ENCODE measurements around the gene FREY1.
"Not testable (repeated sequence)": the region's sequence is repeated elsewhere in the genome, so short reads cannot be mapped to it uniquely, and the experiment has no call there.

The FREY1 gene

GRCh38 chr11:45913942-45914635 lies 7.0 kb upstream of the FREY1 start:
- DNase-seq (ENCODE audit: low read depth in 3 of 3) = no peak

DNA sequence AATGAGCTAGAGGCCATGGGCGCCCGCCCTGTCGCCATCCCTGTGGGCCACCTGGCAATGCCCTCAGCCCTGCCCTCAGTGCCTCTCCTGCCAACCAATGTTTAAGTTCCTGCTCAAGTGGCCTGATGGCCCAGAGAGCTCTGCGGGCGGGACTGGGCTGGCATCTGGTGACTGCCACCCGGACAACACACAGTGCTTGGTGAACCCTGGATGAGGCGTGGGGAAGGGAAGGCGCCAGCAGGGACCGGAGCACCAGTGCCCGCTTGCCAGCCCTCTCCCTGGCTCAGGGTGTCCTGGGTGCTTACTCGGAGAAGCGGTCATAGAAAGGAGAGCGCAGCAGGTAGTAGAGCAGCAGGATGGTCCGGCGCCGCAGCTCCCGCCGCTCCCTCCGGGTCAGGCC lies 6.4 kb upstream of the FREY1 start:
- no peak for DNase-seq (ENCODE audit: low read depth in 3 of 3)

DNA sequence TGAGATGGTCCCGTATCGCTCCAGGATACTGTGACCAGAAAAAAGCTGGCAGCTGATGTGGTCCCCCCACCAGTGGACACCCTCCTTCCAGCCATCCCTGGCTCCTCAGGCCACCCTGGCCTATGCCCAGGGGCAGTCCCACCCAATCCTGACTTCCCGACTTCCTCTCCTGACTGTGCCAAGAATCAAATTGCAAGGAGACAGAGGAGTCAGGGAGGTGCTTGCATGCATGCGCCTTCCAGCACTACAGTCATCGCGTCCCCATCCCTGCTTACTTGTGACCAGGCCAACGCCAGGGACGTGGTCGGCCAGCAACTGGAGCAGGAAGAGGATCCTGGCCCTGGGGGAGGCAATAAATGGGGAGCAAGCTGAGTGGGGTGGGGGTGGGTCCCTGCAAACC lies 3.6 kb upstream of the FREY1 start:
- DNase-seq (ENCODE audit: low read depth in 3 of 3) = no peak

- DNase-seq (ENCODE audit: low read depth in 3 of 3) = no peak
These were observed 2.8 kb upstream of the FREY1 start for GRCh38 chr11:45909594-45910475.

- no peak for DNase-seq (ENCODE audit: low read depth in 3 of 3)
These were observed 870 bp upstream of the FREY1 start for GRCh38 chr11:45907911-45908370.

DNA sequence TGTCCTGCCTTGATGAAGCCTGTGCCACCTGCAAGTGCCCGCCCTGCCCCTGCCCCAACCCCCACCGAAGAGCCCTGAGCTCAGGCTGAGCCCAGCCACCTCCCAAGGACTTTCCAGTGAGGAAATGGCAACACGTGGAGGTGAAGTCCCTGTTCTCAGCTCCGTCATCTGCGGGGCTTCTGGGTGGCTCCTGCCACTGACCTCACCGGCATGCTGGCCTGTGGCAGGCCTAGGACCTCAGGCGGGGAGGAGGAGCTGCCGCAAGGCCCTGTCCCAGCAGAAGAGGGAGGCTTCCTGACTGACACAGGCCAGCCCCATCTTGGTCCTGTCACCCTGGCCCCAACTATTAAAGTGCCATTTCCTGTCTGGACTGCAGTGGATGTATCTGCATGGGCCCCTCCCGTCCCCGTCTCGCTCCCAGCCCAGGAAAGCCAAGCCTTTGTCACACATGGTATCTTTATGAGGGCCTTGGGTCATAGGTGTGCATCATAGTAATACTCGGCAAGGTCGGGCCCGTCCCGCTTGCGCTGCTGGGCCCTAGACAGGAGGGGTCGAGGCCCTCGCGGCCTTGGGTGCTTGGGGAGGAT lies 882 bp downstream of the FREY1 start:
- no peak for DNase-seq (ENCODE audit: low read depth in 3 of 3)

DNA sequence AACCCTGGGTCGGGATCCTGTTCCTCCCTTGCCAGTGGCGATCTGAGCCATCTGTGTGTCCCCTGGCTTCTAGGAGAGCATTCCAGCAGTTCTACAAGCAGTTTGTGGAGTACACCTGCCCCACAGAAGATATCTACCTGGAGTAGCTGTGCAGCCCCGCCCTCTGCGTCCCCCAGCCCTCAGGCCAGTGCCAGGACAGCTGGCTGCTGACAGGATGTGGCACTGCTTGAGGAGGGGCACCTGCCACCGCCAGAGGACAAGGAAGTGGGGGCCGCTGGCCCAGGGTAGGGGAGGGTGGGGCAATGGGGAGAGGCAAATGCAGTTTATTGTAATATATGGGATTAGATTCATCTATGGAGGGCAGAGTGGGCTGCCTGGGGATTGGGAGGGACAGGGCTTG lies 1.5 kb downstream of the FREY1 start:
- DNase-seq (ENCODE audit: low read depth in 3 of 3) = not testable (repeated sequence)

DNA sequence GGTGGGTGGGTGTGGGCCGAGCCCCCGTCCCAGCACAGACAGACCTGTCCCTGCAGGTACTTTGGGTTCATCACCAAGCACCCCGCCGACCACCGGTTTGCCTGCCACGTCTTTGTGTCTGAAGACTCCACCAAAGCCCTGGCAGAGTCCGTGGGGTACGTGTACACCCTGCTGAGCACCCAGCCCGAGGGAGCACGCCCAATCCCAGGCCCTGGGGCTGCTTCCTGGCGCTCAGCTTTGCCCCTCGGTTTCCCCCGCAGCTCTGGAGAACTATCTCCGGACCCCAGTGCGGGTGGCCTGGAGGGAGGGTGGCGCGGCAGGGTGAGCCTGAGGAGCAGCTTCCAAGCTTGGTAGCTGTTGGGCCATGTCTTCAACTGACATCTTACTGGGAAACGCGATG lies 2.0 kb downstream of the FREY1 start:
- no peak for DNase-seq (ENCODE audit: low read depth in 3 of 3)

DNA sequence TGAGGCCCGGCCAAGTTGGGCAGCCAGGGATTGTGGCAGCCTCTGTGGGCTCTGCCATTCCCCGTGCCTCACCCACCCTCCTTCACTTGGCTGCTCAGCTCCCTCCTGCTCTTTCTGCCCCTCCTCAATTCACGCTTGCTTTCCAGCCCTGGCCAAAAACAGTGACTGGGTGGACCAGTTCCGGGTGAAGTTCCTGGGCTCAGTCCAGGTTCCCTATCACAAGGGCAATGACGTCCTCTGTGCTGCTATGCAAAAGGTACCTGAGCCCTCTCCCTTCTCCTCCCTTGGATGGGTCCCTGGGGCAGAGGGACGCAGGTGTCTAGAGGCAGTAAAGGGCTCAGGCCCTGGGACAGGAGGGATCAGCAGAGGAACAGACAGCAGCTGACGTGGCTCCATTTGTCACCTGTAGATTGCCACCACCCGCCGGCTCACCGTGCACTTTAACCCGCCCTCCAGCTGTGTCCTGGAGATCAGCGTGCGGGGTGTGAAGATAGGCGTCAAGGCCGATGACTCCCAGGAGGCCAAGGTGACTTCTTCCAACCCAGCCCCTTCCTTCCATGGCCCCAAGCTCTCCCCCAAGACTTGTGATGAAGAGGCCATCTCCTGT lies 2.7 kb downstream of the FREY1 start:
- DNase-seq (ENCODE audit: low read depth in 3 of 3) = no peak

DNA sequence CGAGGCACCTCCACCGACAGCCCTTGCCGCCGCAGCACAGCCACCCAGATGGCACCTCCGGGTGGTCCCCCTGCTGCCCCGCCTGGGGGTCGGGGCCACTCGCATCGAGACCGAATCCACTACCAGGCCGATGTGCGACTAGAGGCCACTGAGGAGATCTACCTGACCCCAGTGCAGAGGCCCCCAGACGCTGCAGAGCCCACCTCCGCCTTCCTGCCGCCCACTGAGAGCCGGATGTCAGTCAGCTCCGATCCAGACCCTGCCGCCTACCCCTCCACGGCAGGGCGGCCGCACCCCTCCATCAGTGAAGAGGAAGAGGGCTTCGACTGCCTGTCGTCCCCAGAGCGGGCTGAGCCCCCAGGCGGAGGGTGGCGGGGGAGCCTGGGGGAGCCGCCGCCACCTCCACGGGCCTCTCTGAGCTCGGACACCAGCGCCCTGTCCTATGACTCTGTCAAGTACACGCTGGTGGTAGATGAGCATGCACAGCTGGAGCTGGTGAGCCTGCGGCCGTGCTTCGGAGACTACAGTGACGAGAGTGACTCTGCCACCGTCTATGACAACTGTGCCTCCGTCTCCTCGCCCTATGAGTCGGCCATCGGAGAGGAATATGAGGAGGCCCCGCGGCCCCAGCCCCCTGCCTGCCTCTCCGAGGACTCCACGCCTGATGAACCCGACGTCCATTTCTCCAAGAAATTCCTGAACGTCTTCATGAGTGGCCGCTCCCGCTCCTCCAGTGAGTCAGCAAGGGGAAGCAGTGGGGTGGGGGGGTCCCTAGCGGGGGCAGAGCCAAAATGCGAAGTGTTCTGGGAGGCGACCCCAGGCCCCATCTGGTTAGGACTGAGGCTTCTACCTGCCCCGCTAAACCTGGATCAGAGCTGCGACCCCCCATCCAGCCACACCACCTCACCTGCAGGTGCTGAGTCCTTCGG lies 4.4 kb downstream of the FREY1 start:
- DNase-seq (ENCODE audit: low read depth in 3 of 3) = no peak

GRCh38 chr11:45901626-45902025 lies 5.4 kb downstream of the FREY1 start:
- no peak for DNase-seq (ENCODE audit: low read depth in 3 of 3)

- DNase-seq (ENCODE audit: low read depth in 3 of 3) = no peak
These were observed 6.0 kb downstream of the FREY1 start for GRCh38 chr11:45900916-45901617.

GRCh38 chr11:45900175-45900800 lies 6.8 kb downstream of the FREY1 start:
- DNase-seq (ENCODE audit: low read depth in 3 of 3) = not testable (repeated sequence)

- DNase-seq (ENCODE audit: low read depth in 3 of 3) = peak in 2 of 3 experiments; percentile 33 to 58
These were observed 7.5 kb downstream of the FREY1 start for GRCh38 chr11:45899448-45900174.

GRCh38 chr11:45899086-45899447 lies 8.0 kb downstream of the FREY1 start:
- no peak for DNase-seq (ENCODE audit: low read depth in 3 of 3)

DNA sequence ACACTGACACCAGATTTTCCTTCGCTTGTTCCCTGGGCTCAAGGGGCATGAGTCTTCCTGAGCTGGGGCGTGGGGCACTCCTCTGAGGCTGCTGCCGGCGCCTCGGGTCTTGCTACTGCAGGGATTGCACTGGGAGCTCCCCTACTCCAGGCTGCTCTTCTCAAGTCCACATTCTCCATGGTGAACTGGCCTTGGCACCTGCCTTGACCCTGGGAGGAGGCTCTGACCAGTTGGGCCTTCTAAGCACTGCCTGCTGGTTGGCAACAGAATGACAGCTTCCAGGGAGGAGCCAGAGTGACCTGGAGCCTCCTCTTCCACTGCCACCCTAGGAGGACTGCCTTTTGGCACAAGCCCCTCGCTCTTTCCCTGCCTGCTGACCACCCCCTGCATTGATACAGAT lies 9.5 kb downstream of the FREY1 start:
- DNase-seq (ENCODE audit: low read depth in 3 of 3) = no peak

- DNase-seq (ENCODE audit: low read depth in 3 of 3) = no peak
These were observed 10.6 kb downstream of the FREY1 start for GRCh38 chr11:45896422-45896984.

DNA sequence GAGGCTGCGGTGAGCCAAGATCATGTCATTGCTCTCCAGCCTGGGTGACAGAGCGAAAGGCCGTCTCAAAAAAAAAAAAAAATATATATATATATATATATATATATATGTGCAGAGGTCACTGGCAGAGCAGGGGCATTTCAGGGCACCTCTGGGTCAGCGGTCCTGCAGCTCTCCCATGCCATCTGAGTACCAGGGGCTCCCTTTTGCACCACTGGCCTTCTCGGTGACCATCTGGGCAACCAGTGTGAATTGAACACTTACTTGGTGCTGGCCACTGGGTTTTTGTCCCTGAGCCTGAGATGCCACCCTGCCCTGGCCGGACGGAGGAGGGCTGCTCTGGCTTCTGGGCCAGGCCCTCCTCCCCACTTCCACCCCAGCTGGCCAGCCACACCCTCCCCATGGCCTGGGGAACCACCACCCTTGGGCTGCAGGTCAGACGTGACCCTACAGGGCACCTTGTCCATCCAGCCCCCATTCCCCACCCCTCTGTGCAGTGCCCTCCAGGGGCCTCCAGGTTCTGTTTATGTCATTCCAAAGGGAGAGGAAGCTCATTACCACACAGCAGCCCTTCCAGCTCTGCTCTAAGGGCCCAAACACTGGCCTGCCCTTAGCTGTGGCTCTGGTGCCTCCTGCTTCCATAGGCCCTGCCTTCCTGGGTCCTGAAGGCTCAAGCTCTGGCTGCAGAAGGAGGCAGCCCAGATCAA lies 11.4 kb downstream of the FREY1 start:
- no peak for DNase-seq (ENCODE audit: low read depth in 3 of 3)
